Neural cell (in vitro differentiated cells): ENCODE measurements around the gene TMEM53.

ENCODE experiments used
- POLR2AphosphoS5 ChIP-seq: IDR thresholded peaks from 2 replicates; pipeline ENCODE4 v1.6.1; 2012
- TAF1 ChIP-seq: IDR thresholded peaks from 2 replicates; pipeline ENCODE4 v1.6.1; 2012; ENCODE audit warnings: low read depth
- TF ChIP-seq, protein P1 (sequence below): fragments of 450-650 bp; IDR thresholded peaks from 2 replicates; pipeline ENCODE4 v1.5.1; 2014; ENCODE audit warnings: antibody characterized with exemption, mild to moderate bottlenecking, moderate library complexity; ENCODE audit not compliant: poor library complexity, severe bottlenecking

- TF ChIP-seq, protein P1, sequence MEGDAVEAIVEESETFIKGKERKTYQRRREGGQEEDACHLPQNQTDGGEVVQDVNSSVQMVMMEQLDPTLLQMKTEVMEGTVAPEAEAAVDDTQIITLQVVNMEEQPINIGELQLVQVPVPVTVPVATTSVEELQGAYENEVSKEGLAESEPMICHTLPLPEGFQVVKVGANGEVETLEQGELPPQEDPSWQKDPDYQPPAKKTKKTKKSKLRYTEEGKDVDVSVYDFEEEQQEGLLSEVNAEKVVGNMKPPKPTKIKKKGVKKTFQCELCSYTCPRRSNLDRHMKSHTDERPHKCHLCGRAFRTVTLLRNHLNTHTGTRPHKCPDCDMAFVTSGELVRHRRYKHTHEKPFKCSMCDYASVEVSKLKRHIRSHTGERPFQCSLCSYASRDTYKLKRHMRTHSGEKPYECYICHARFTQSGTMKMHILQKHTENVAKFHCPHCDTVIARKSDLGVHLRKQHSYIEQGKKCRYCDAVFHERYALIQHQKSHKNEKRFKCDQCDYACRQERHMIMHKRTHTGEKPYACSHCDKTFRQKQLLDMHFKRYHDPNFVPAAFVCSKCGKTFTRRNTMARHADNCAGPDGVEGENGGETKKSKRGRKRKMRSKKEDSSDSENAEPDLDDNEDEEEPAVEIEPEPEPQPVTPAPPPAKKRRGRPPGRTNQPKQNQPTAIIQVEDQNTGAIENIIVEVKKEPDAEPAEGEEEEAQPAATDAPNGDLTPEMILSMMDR, result no peak
- TF ChIP-seq POLR2AphosphoS5 (no peak), TAF1 (no peak)
Measured at GRCh38 chr1:44641126-44642102, 32.9 kb downstream of the TMEM53 start.
